ENCODE results near the gene HJV. TPM values are rescaled to one million over a fixed set of nuclear protein-coding genes. Genes with fewer than 3 reads are reported as not detected.

The HJV gene
- total RNA-seq, 1 experiment from 2014 or later, result not detected

DNA sequence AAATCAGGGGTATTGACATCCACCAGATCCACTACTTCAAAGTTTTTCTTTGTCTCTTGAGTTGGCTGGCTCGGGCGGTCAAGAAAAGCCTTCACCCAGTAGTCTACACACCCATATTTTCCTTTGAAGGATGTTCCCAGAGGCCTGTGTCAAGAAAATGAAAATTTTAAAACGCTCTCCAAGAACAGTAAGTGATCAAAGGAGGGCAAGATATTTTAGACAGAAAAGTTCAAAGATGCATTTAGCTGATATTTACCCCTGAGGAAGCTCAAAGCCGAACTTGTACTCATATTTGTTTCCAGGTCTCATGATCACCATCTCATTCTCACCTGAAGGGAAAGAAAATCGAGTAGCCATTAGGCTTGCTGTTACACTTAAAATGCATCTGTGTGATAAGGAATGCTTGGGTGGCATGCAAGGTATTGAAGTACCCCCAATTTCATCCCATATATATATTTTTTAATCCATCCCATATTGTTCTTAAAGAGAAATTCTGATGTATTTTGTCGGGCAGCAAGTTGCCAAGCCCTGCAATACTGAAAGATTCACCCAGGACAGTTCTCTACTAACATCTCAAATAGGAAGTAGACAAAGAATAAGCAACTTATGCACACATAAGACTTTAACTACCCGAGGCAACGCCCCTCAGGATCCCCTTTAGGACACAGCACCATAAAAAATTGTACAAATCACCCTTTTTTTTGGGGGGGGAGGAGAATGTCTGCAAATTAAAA lies 26.2 kb downstream of the HJV start:
- Histone ChIP-seq H3K18ac (ENCODE audit: insufficient read length, low read depth, low read length) (no peak overlapping the region), H2AFZ (ENCODE audit: low read length) (no peak overlapping the region), H4K5ac (ENCODE audit: insufficient read length, low read depth, low read length) (no peak overlapping the region), H3K27ac (ENCODE audit: insufficient read length, low read depth, low read length) (no peak overlapping the region), H3K4me1 (ENCODE audit: insufficient read depth, low read length) (peaks cover 5% of the 10 kb centered on the region; the same call in 1 of the 2 replicates), H4K8ac (replicated peaks; ENCODE audit: insufficient read length, low read depth, low read length) (no peak overlapping the region), H2BK15ac (ENCODE audit: low read depth, low read length) (no peak overlapping the region), H3K9ac (ENCODE audit: extremely low read depth, insufficient read length, low read length) (peak overlapping the region; percentile 99), H3T11ph (ENCODE audit: low read length) (no peak overlapping the region), H4K20me1 (ENCODE audit: control insufficient read depth, insufficient read depth, insufficient read length) (no peaks in the 10 kb centered on the region), H3K79me1 (ENCODE audit: insufficient read depth, low read depth, low read length, poor library complexity, severe bottlenecking) (peaks cover 7% of the 10 kb centered on the region), H2BK12ac (ENCODE audit: insufficient read length, low read depth, low read length) (no peak overlapping the region), H3K4me2 (ENCODE audit: insufficient read depth, insufficient read length, low read length) (peak overlapping the region; percentile 92), H3K23ac (ENCODE audit: insufficient read length, low read depth, low read length) (no peak overlapping the region), H3K9me3 (ENCODE audit: control insufficient read depth, low read depth, low read length) (no peaks in the 10 kb centered on the region), H2BK120ac (ENCODE audit: low read depth, low read length, poor library complexity, severe bottlenecking) (no peak overlapping the region), H3K56ac (ENCODE audit: insufficient read length, low read depth, low read length) (no peak overlapping the region), H2AK5ac (ENCODE audit: insufficient read length, low read length) (no peak overlapping the region), H2BK20ac (ENCODE audit: low read depth, low read length, poor library complexity, severe bottlenecking) (no peak overlapping the region), H3K4ac (ENCODE audit: low read depth, low read length) (no peak overlapping the region), H4K91ac (ENCODE audit: insufficient read length, low read depth, low read length) (no peak overlapping the region), H3K23me2 (ENCODE audit: insufficient read length, low read depth, low read length, poor library complexity, severe bottlenecking) (peaks cover 19% of the 10 kb centered on the region), H3K79me2 (ENCODE audit: insufficient read depth, low read length) (peaks cover 3% of the 10 kb centered on the region; the same call in 1 of the 2 replicates), H3K14ac (ENCODE audit: insufficient read depth, low read length) (no peak overlapping the region), H3K27me3 (ENCODE audit: insufficient read depth, low read length) (no peaks in the 10 kb centered on the region), H2BK5ac (ENCODE audit: insufficient read length, low read length) (no peak overlapping the region)
- H3K27ac Mint-ChIP-seq, result peak overlapping the region in 2 of 3 experiments; percentile 98 to 99; a peak in 4 of 7 replicates
- peaks cover 0 to 3% of the 10 kb centered on the region in 2 experiments; a peak in 2 of 5 replicates for H3K9me3 Mint-ChIP-seq
- peaks cover 32 to 43% (median 32%) of the 10 kb centered on the region in 3 experiments for H3K36me3 Mint-ChIP-seq (ENCODE audit: insufficient read depth in 1 of 3, low read depth in 3 of 3)
- H3K27me3 Mint-ChIP-seq (ENCODE audit: low read depth), result no peaks in the 10 kb centered on the region
- H3K4me3 Mint-ChIP-seq, result peak overlapping the region; percentile 87 to 99
- H3K4me1 Mint-ChIP-seq, result peaks cover 48 to 58% of the 10 kb centered on the region in 2 experiments
- TF ChIP-seq, protein P1, sequence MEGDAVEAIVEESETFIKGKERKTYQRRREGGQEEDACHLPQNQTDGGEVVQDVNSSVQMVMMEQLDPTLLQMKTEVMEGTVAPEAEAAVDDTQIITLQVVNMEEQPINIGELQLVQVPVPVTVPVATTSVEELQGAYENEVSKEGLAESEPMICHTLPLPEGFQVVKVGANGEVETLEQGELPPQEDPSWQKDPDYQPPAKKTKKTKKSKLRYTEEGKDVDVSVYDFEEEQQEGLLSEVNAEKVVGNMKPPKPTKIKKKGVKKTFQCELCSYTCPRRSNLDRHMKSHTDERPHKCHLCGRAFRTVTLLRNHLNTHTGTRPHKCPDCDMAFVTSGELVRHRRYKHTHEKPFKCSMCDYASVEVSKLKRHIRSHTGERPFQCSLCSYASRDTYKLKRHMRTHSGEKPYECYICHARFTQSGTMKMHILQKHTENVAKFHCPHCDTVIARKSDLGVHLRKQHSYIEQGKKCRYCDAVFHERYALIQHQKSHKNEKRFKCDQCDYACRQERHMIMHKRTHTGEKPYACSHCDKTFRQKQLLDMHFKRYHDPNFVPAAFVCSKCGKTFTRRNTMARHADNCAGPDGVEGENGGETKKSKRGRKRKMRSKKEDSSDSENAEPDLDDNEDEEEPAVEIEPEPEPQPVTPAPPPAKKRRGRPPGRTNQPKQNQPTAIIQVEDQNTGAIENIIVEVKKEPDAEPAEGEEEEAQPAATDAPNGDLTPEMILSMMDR (conservative IDR thresholded peaks at IDR 0.05), result no peak
- no peak for DNase-seq
- WGBS (ENCODE audit: extremely low coverage, insufficient read length, low lambda C conversion rate), result no CpG with 5 or more reads among the region's 8 CpGs

All from H9 (cell line).